CD4-positive, alpha-beta T cell (primary cell): ENCODE data around the gene MLLT3. TPM values are rescaled to one million over a fixed set of nuclear protein-coding genes. Genes with fewer than 3 reads are reported as not detected.

Experiments used
- ATAC-seq: fragments of 200-7000 bp; cut with Tn5 transposase; one replicate; pipeline ENCODE4 v1.10.0; 2022; ENCODE audit warnings: mild to moderate bottlenecking; ENCODE audit not compliant: poor library complexity
- CTCF ChIA-PET: fragments of 350-600 bp; sonication (Branson Sonifier 250); formaldehyde crosslinking; loops from one replicate; lab custom pipeline; 2021; ENCODE audit warnings: antibody characterized with exemption, inconsistent platforms; lab: Charles Lee
- POLR2A ChIA-PET: fragments of 350-600 bp; sonication (Branson Sonifier 250); formaldehyde crosslinking; loops from one replicate; lab custom pipeline; 2021; ENCODE audit warnings: antibody characterized with exemption, inconsistent platforms; lab: Charles Lee
- DNase-seq, 14 experiments: peaks; one replicate each; pipeline ENCODE4 v3.0.0-alpha.2; 2013 to 2020; ENCODE audit warnings: mixed read lengths in 2 of 14
- H3K27ac ChIP-seq, 2 donors: one replicate each; pipeline versions ENCODE4 v1.5.1 to v1.7.0; 2013; ENCODE audit warnings: low read length in 2 of 2, low read depth in 1 of 2, mild to moderate bottlenecking in 1 of 2
- H3K27me3 ChIP-seq, 2 experiments: 1 replicate in 1 of 2; 2 replicates in 1 of 2; pipeline versions ENCODE4 v1.6.1 to v1.7.0; 2013; ENCODE audit warnings: low read length in 2 of 2, control low read depth in 1 of 2, mild to moderate bottlenecking in 1 of 2, moderate library complexity in 1 of 2; ENCODE audit not compliant: insufficient read depth in 2 of 2, control insufficient read depth in 1 of 2
- H3K36me3 ChIP-seq: one replicate; pipeline ENCODE4 v1.6.1; 2013; ENCODE audit warnings: low read length, control low read depth; ENCODE audit not compliant: insufficient read depth
- H3K4me1 ChIP-seq: one replicate; pipeline ENCODE4 v1.6.1; 2013; ENCODE audit warnings: low read length, control low read depth; ENCODE audit not compliant: insufficient read depth
- H3K4me3 ChIP-seq: one replicate; pipeline ENCODE4 v1.5.1; 2013; ENCODE audit warnings: mild to moderate bottlenecking, low read length, moderate library complexity
- H3K9me3 ChIP-seq, 2 experiments: 1 replicate in 1 of 2; 2 replicates in 1 of 2; pipeline versions ENCODE4 v1.6.1 to v1.7.0; 2013; ENCODE audit warnings: low read length in 2 of 2, mild to moderate bottlenecking in 2 of 2, control low read depth in 1 of 2, moderate library complexity in 1 of 2; ENCODE audit not compliant: control insufficient read depth in 1 of 2, insufficient read depth in 1 of 2
- H3K27ac Mint-ChIP-seq: one replicate; pipeline ENCODE4 v1.8.0; 2020; ENCODE audit warnings: mixed read lengths
- H3K27me3 Mint-ChIP-seq: one replicate; pipeline ENCODE4 v1.8.0; 2021; ENCODE audit warnings: mixed read lengths
- H3K36me3 Mint-ChIP-seq: one replicate; pipeline ENCODE4 v1.8.0; 2021; ENCODE audit warnings: low read depth, mixed read lengths
- H3K4me1 Mint-ChIP-seq: one replicate; pipeline ENCODE4 v1.8.0; 2021; ENCODE audit warnings: low read depth, mixed read lengths
- H3K4me3 Mint-ChIP-seq: one replicate; pipeline ENCODE4 v1.8.0; 2020; ENCODE audit warnings: mild to moderate bottlenecking, mixed read lengths
- H3K9me3 Mint-ChIP-seq: one replicate; pipeline ENCODE4 v1.8.0; 2020; ENCODE audit warnings: mixed read lengths
- CTCF ChIP-seq: fragments of 200-600 bp; IDR thresholded peaks from one replicate; pipeline ENCODE4 v1.8.0; 2022; ENCODE audit warnings: antibody characterized with exemption, mild to moderate bottlenecking
- intact Hi-C, 2 experiments: fragments of 100-400 bp; cut with DNase I in 1 of 2; cut with micrococcal nuclease in 1 of 2; formaldehyde crosslinking; loops; one replicate each; pipeline versions ENCODE4 v1.15.1 to v1.9.0; 2023 to 2025; cut with DNase I, micrococcal nuclease
- polyA plus RNA-seq, 2 donors: library from polyadenylated mRNA; unstranded; fragments of 120-200 nt; gene quantifications; one replicate each; pipeline ENCODE4 v1.2.1, GENCODE V29; 2013
- total RNA-seq, 174 experiments: library from RNA in 2 of 174; stranded (reverse) in 2 of 174; gene quantifications; one replicate each; pipeline ENCODE4 v1.2.3 and lab custom pipeline; 2021 to 2026

Gene MLLT3
- total RNA-seq (10 to 100 TPM; 59.2 to 60.6 TPM), total RNA-seq (lab: John Stamatoyannopoulos, UW) (28.4 to 324 (median 149) reads per million in 172 experiments)
- 32.5 TPM for polyA plus RNA-seq (2013, experiment 1 of 2)
- polyA plus RNA-seq (2013, experiment 2 of 2), result 42.8 TPM

GRCh38 chr9:20622330-20623020 lies at the start of gene MLLT3:
Gene MLLT3, minus strand, starts transcription at chr9:20622499.
- H3K4me1 ChIP-seq, result peaks cover 24% of the 10 kb centered on the region
- ChIA-PET CTCF (interaction anchor here (0.7 to 2.1 kb wide), 9 partner anchors 10 to 319 kb away, joined by 3 to 8 read pairs (median 4); partner anchors contain the start of gene FOCAD), POLR2A (interaction anchor here (0.7 to 4.7 kb wide), 45 partner anchors 8 to 1573 kb away, joined by 3 to 109 read pairs (median 4); partner anchors contain the start of genes FOCAD, HACD4, KLHL9 and RPS6)
- Mint-ChIP-seq H3K27ac (peak within 1 kb of the TSS; percentile 93), H3K27me3 (no peaks in the 10 kb centered on the region), H3K9me3 (no peaks in the 10 kb centered on the region), H3K4me1 (peaks cover 46% of the 10 kb centered on the region), H3K4me3 (peak within 1 kb of the TSS; percentile 93), H3K36me3 (peaks cover 48% of the 10 kb centered on the region)
- H3K27me3 ChIP-seq, result no peaks in the 10 kb centered on the region
- intact Hi-C loops, result loop anchor here (1.0 to 10.0 kb wide), 7 partner anchors 62 to 402 kb away; partner anchors contain the start of gene FOCAD (in 1 of the 2)
- H3K36me3 ChIP-seq, result no peaks in the 10 kb centered on the region
- TF ChIP-seq CTCF, result no peak
- DNase-seq, result peak; percentile 95 to 98 (median 97)
- peak; percentile 73 for ATAC-seq
- H3K27ac ChIP-seq, result peak within 1 kb of the TSS; percentile 79 to 92
- H3K4me3 ChIP-seq, result peak within 1 kb of the TSS; percentile 97
- H3K9me3 ChIP-seq, result no peaks in the 10 kb centered on the region

GRCh38 chr9:20671635-20672034 lies 49.3 kb upstream of the MLLT3 start:
- Histone ChIP-seq H3K36me3 (peaks cover 3% of the 10 kb centered on the region), H3K27me3 (no peaks in the 10 kb centered on the region), H3K27ac (no peak overlapping the region), H3K4me3 (no peak overlapping the region), H3K4me1 (no peaks in the 10 kb centered on the region), H3K9me3 (no peaks in the 10 kb centered on the region)
- ATAC-seq (no peak), DNase-seq (no peak)
- Mint-ChIP-seq H3K36me3 (no peaks in the 10 kb centered on the region), H3K27ac (no peak overlapping the region), H3K9me3 (no peaks in the 10 kb centered on the region), H3K4me3 (no peak overlapping the region), H3K4me1 (no peaks in the 10 kb centered on the region), H3K27me3 (no peaks in the 10 kb centered on the region)
- no peak for TF ChIP-seq CTCF
- CTCF ChIA-PET, result no interaction called here
- intact Hi-C loops, result no loop called here
- POLR2A ChIA-PET, result interaction anchor here (1.0 kb wide), 1 partner anchor 13 kb away, joined by 3 read pairs; the partner anchor contains the start of gene FOCAD

GRCh38 chr9:20670395-20670794 lies 48.1 kb upstream of the MLLT3 start:
- TF ChIP-seq CTCF, result no peak
- ChIA-PET CTCF (no interaction called here), POLR2A (no interaction called here)
- Mint-ChIP-seq H3K36me3 (no peaks in the 10 kb centered on the region), H3K27ac (no peak overlapping the region), H3K4me1 (no peaks in the 10 kb centered on the region), H3K27me3 (no peaks in the 10 kb centered on the region), H3K4me3 (no peak overlapping the region), H3K9me3 (no peaks in the 10 kb centered on the region)
- Histone ChIP-seq H3K4me1 (no peaks in the 10 kb centered on the region), H3K36me3 (peaks cover 3% of the 10 kb centered on the region), H3K27me3 (no peaks in the 10 kb centered on the region), H3K27ac (no peak overlapping the region), H3K4me3 (no peak overlapping the region), H3K9me3 (no peaks in the 10 kb centered on the region)
- no peak for DNase-seq
- ATAC-seq, result no peak
- intact Hi-C loops, result no loop called here
